HEK293T (cell line): Measurements from ENCODE around the gene DGKQ.

ENCODE experiments used
- FOXM1 ChIP-seq: fragments of 450-650 bp; IDR thresholded peaks from 2 replicates; pipeline ENCODE4 v1.6.1; 2017; ENCODE audit warnings: mild to moderate bottlenecking, borderline replicate concordance
- SP1 ChIP-seq: fragments of 450-650 bp; IDR thresholded peaks from 2 replicates; pipeline ENCODE4 v1.6.1; 2017
- SUZ12 ChIP-seq: fragments of 450-650 bp; IDR thresholded peaks from 2 replicates; pipeline ENCODE4 v1.6.1; 2016; ENCODE audit warnings: mild to moderate bottlenecking
- ZNF384 ChIP-seq: fragments of 450-650 bp; IDR thresholded peaks from 2 replicates; pipeline ENCODE4 v1.6.1; 2016

DNA sequence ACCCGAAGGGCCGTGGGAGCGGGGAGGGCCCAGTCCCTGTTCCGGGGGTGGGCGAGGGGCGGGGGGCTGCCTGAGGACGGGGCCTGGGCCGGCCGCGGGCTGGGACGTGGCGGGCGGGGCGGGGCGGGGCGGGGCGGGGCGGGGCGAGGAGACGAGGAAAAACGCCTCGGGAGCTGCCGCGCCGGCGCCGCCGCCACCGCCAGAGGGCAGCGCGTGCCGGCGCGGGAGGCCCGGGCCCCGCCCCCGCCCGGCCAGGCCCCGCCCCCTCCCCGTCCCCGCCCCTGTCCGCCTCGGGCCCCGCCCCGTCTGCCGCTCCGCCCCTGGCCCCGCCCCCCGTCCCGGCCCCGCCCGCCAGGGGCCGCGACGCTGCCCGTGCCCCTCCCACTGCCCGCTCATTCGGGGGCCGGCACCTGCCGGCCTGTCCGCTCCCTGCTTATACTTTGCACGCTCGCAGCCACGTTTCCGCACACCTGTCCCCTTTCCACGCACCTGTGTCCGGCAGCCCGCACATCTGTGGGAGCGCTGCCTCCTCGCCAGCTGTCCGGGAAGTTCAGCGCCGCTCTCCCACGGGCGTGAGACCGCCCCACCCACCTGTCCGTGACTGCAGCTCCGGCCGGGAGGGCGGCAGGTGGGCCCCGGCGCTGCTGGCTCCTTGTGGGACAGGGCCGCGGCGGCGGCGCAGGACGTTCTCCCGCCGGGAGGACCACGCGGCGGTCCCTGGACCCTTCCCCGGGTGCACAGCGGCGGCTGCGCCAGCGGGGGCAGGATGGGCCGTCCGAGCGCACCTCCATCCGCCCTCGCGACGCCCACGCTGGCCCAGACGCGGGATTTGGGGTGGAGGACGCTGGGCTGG lies 36.4 kb upstream of the DGKQ start:
- TF ChIP-seq SUZ12, result no peak
- no peak for TF ChIP-seq ZNF384
- no peak for TF ChIP-seq FOXM1
- TF ChIP-seq SP1, result no peak
